Gastrocnemius medialis (tissue), 4 donors: ENCODE measurements around the gene KRT36.

ENCODE experiments used
- CTCF ChIP-seq, 5 experiments: fragments of 450-650 bp in 3 of 5; fragments of 200-600 bp in 2 of 5; sonication (generic) in 2 of 5; IDR thresholded peaks in 4 of 5; conservative IDR thresholded peaks in 1 of 5; 1 replicate in 4 of 5; 2 replicates in 1 of 5; pipeline ENCODE4 v1.5.1; 2016 to 2019; ENCODE audit warnings: antibody characterized with exemption in 5 of 5, mild to moderate bottlenecking in 3 of 5, moderate library complexity in 3 of 5
- POLR2A ChIP-seq, 2 donors: fragments of 450-650 bp; IDR thresholded peaks; one replicate each; pipeline ENCODE4 v1.6.1; 2017; ENCODE audit warnings: antibody characterized with exemption in 2 of 2, mild to moderate bottlenecking in 2 of 2, moderate library complexity in 2 of 2

GRCh38 chr17:41511716-41512115, 22.0 kb upstream of the KRT36 start:
- TF ChIP-seq POLR2A (IDR thresholded peaks at IDR 0.05) (no peak), CTCF (IDR thresholded peaks at IDR 0.05 in 4 of 5, conservative IDR thresholded peaks at IDR 0.05 in 1 of 5) (no peak)
